Measurements from ENCODE around the gene CYSLTR2.
"Not testable (repeated sequence)": the region's sequence is repeated elsewhere in the genome, so short reads cannot be mapped to it uniquely, and the experiment has no call there.

CYSLTR2 gene

GRCh38 chr13:48667136-48667535 is 13.4 kb downstream of the CYSLTR2 start:
- no peak for TF ChIP-seq CTCF (IDR thresholded peaks at IDR 0.05)
- no peaks in the 10 kb centered on the region for H3K9me3 ChIP-seq (ENCODE audit: control insufficient read depth, low read length)
- no peak overlapping the region for H3K9ac ChIP-seq
- no peak overlapping the region for H3K4me3 ChIP-seq (ENCODE audit: low read depth, low read length)
- H3K36me3 ChIP-seq (ENCODE audit: control insufficient read depth, insufficient read depth, low read length), result no peaks in the 10 kb centered on the region
- H3K4me1 ChIP-seq, result no peaks in the 10 kb centered on the region
- no peak overlapping the region for H3K4me2 ChIP-seq (ENCODE audit: low read length)
- H2AFZ ChIP-seq, result no peak overlapping the region
- no peak overlapping the region for H3K27ac ChIP-seq
- H3K79me2 ChIP-seq, result no peaks in the 10 kb centered on the region
- H3K27me3 ChIP-seq (ENCODE audit: control insufficient read depth, insufficient read depth, low read length), result no peaks in the 10 kb centered on the region

- H3K36me3 ChIP-seq (ENCODE audit: control insufficient read depth, insufficient read depth, low read length); H3K79me2 ChIP-seq; H3K4me2 ChIP-seq (ENCODE audit: low read length); H2AFZ ChIP-seq; H3K9me3 ChIP-seq (ENCODE audit: control insufficient read depth, low read length); H3K27me3 ChIP-seq (ENCODE audit: control insufficient read depth, insufficient read depth, low read length); H3K27ac ChIP-seq; H3K4me3 ChIP-seq (ENCODE audit: low read depth, low read length); H3K4me1 ChIP-seq; H3K9ac ChIP-seq: not testable (repeated sequence)
Measured at GRCh38 chr13:48671421-48671820, 17.7 kb downstream of the CYSLTR2 start.

GRCh38 chr13:48675247-48675646 is 21.5 kb downstream of the CYSLTR2 start:
- H3K79me2 ChIP-seq, result no peaks in the 10 kb centered on the region

GRCh38 chr13:48678316-48678715 is 24.6 kb downstream of the CYSLTR2 start:
- H3K79me2 ChIP-seq, result no peaks in the 10 kb centered on the region
- no peaks in the 10 kb centered on the region for H3K9me3 ChIP-seq (ENCODE audit: control insufficient read depth, low read length)
- no peaks in the 10 kb centered on the region for H3K4me1 ChIP-seq
- no peak overlapping the region for H3K4me2 ChIP-seq (ENCODE audit: low read length)
- no peak overlapping the region for H3K4me3 ChIP-seq (ENCODE audit: low read depth, low read length)
- TF ChIP-seq CTCF (IDR thresholded peaks at IDR 0.05), result no peak
- no peak overlapping the region for H3K9ac ChIP-seq
- no peaks in the 10 kb centered on the region for H3K27me3 ChIP-seq (ENCODE audit: control insufficient read depth, insufficient read depth, low read length)
- H2AFZ ChIP-seq, result no peak overlapping the region
- no peak overlapping the region for H3K27ac ChIP-seq
- no peaks in the 10 kb centered on the region for H3K36me3 ChIP-seq (ENCODE audit: control insufficient read depth, insufficient read depth, low read length)

More at GRCh38 chr13:48675247-48675646, 21.5 kb downstream of the CYSLTR2 start:
- Histone ChIP-seq H3K4me1 (no peaks in the 10 kb centered on the region), H3K4me2 (ENCODE audit: low read length) (no peak overlapping the region), H3K36me3 (ENCODE audit: control insufficient read depth, insufficient read depth, low read length) (no peaks in the 10 kb centered on the region), H3K9me3 (ENCODE audit: control insufficient read depth, low read length) (no peaks in the 10 kb centered on the region), H3K27ac (no peak overlapping the region), H3K9ac (no peak overlapping the region), H2AFZ (no peak overlapping the region), H3K4me3 (ENCODE audit: low read depth, low read length) (no peak overlapping the region), H3K27me3 (ENCODE audit: control insufficient read depth, insufficient read depth, low read length) (no peaks in the 10 kb centered on the region)
- TF ChIP-seq CTCF (IDR thresholded peaks at IDR 0.05), result no peak

- H3K79me2 ChIP-seq, result no peaks in the 10 kb centered on the region
- no peak overlapping the region for H3K27ac ChIP-seq
- H2AFZ ChIP-seq, result no peak overlapping the region
- H3K9ac ChIP-seq, result no peak overlapping the region
- no peaks in the 10 kb centered on the region for H3K27me3 ChIP-seq (ENCODE audit: control insufficient read depth, insufficient read depth, low read length)
- H3K4me3 ChIP-seq (ENCODE audit: low read depth, low read length), result no peak overlapping the region
- TF ChIP-seq CTCF (IDR thresholded peaks at IDR 0.05), result no peak
- H3K4me1 ChIP-seq, result no peaks in the 10 kb centered on the region
- no peaks in the 10 kb centered on the region for H3K9me3 ChIP-seq (ENCODE audit: control insufficient read depth, low read length)
- no peaks in the 10 kb centered on the region for H3K36me3 ChIP-seq (ENCODE audit: control insufficient read depth, insufficient read depth, low read length)
- no peak overlapping the region for H3K4me2 ChIP-seq (ENCODE audit: low read length)
Measured at GRCh38 chr13:48679941-48680680, 26.4 kb downstream of the CYSLTR2 start.
